ENCODE results near the gene GCN1.

GRCh38 chr12:120196363-120196762 lies 1.8 kb upstream of the GCN1 start:
- TF ChIP-seq POLR2AphosphoS5 (IDR thresholded peaks at IDR 0.05; ENCODE audit: borderline replicate concordance, low read depth, low read length), result no peak
- no peak for TF ChIP-seq FOXP2 (optimal IDR thresholded peaks at IDR 0.05; ENCODE audit: control extremely low read depth, extremely low read length, insufficient read depth)
- TF ChIP-seq EZH2 (IDR thresholded peaks at IDR 0.05), result no peak

Measured in SK-N-MC (cell line).